Ovary (tissue), 9 donors: ENCODE measurements around the gene FPR1. TPM values are rescaled to one million over a fixed set of nuclear protein-coding genes. Genes with fewer than 3 reads are reported as not detected.

Source experiments
- DNase-seq, 5 donors: peaks; one replicate each; pipeline ENCODE4 v3.0.0-alpha.2; 2019 to 2020
- H3K27ac ChIP-seq, 2 donors: fragments of 200-600 bp; one replicate each; pipeline versions ENCODE4 v1.5.1 to v1.8.0; 2019 to 2022
- H3K27me3 ChIP-seq: fragments of 200-600 bp; one replicate; pipeline ENCODE4 v1.8.0; 2022
- H3K36me3 ChIP-seq: fragments of 200-600 bp; sonication (generic); one replicate; pipeline ENCODE4 v1.5.1; 2019
- H3K4me1 ChIP-seq: one replicate; pipeline ENCODE4 v1.8.1; 2013; ENCODE audit warnings: mild to moderate bottlenecking, moderate library complexity; ENCODE audit not compliant: insufficient read depth
- H3K4me3 ChIP-seq: fragments of 200-600 bp; sonication (generic); one replicate; pipeline ENCODE4 v1.5.1; 2017
- H3K9me3 ChIP-seq, 2 donors: fragments of 200-600 bp in 1 of 2; sonication (generic) in 1 of 2; one replicate each; pipeline versions ENCODE4 v1.5.1 to v1.8.1; 2013 to 2019; ENCODE audit warnings: mild to moderate bottlenecking in 1 of 2, moderate library complexity in 1 of 2
- CTCF ChIP-seq, 3 donors: fragments of 450-650 bp in 2 of 3; fragments of 200-600 bp in 1 of 3; IDR thresholded peaks; one replicate each; pipeline versions ENCODE4 v1.5.1 to v1.8.0; 2016 to 2022; ENCODE audit warnings: antibody characterized with exemption in 3 of 3, mild to moderate bottlenecking in 1 of 3
- EP300 ChIP-seq: sonication (generic); formaldehyde crosslinking; IDR thresholded peaks from one replicate; pipeline ENCODE4 v1.6.1; 2017; ENCODE audit warnings: antibody characterized with exemption
- POLR2A ChIP-seq: fragments of 450-650 bp; IDR thresholded peaks from one replicate; pipeline ENCODE4 v1.6.1; 2017; ENCODE audit warnings: antibody characterized with exemption, mild to moderate bottlenecking, moderate library complexity
- WGBS, 3 donors: extraction: QIAGEN DNeasy Blood & Tissue Kit in 1 of 3; methylation state at CpG; one replicate each; pipeline versions ENCODE4 v1.1.5 to v1.1.7; 2013 to 2017; 5-methylcytosine and 5-hydroxymethylcytosine counted together
- intact Hi-C, 4 donors: fragments of 100-400 bp; cut with DNase I; formaldehyde crosslinking; loops; one replicate each; pipeline versions ENCODE4 v1.11.0 to v1.15.1; 2022 to 2023
- polyA plus RNA-seq, 2 donors: library from polyadenylated mRNA; stranded (reverse); fragments of 200-250 nt in 1 of 2; fragments of 350-450 nt in 1 of 2; fragmentation: Illumina TruSeq in 1 of 2; extraction: RNeasy Lipid Tissue Mini Kit (QIAGEN cat#74804) in 1 of 2; gene quantifications; one replicate each; pipeline ENCODE4 v1.2.3, GENCODE V29; 2013 to 2014
- total RNA-seq, 7 donors: library from RNA; depleted of rRNA in 2 of 7; stranded (reverse); fragments of >200 nt in 2 of 7; fragmentation: NEBNext Ultra II Directional in 3 of 7; extraction: Animal tissue kit (Norgen Biotek cat#: 25700) in 3 of 7; gene quantifications; one replicate each; pipeline versions ENCODE4 v1.1.0 to v1.2.4, GENCODE V29; 2016 to 2023
- donor health status: DM: no; HTN: no; CAD: no; lungs with moderate emphysema.
- donor health status: DM: no; HTN: no; CAD: no.
- donor health status: Bipolar disorder and iron deficiency.
- donor health status: DM: yes; HTN: yes; CAD: no.
- donor health status: DM: no; HTN: no; CAD: no.
- donor health status: DM: yes; HTN: yes; CAD: no.

Gene FPR1
- total and polyA plus RNA-seq, 9 donors: 1.1 to 18.2 (median 3.6) TPM

- 11 to 17% (median 16%) methylated on average over 2 of the region's 2 CpGs for WGBS, 3 donors
- no peak within 1 kb of the TSS for H3K4me3 ChIP-seq
- H3K27ac ChIP-seq: no peak within 1 kb of the TSS
Observed at GRCh38 chr19:51794885-51795490, 43.3 kb upstream of the FPR1 start, which contains the start of gene FPR3. Gene FPR3 (plus strand): TSS chr19:51795157. CDS start chr19:51823749, 28,592 bp downstream.

GRCh38 chr19:51793994-51794393 lies 42.3 kb upstream of the FPR1 start:
- Histone ChIP-seq H3K36me3 (no peaks in the 10 kb centered on the region), H3K27me3 (no peaks in the 10 kb centered on the region), H3K4me3 (no peak overlapping the region), H3K27ac (no peak overlapping the region), H3K9me3 (no peaks in the 10 kb centered on the region), H3K4me1 (peaks cover 4% of the 10 kb centered on the region)
- intact Hi-C loops: no loop called here
- TF ChIP-seq CTCF (IDR thresholded peaks at IDR 0.05): no peak
- no peak for TF ChIP-seq EP300
- TF ChIP-seq POLR2A: no peak
- DNase-seq: no peak
- 86 to 91% (median 87%) methylated on average over 2 of the region's 2 CpGs for WGBS, 3 donors

More at GRCh38 chr19:51794885-51795490, 43.3 kb upstream of the FPR1 start, which contains the start of gene FPR3:
- H3K9me3 ChIP-seq: no peaks in the 10 kb centered on the region
- TF ChIP-seq POLR2A: no peak
- no peak for TF ChIP-seq EP300
- TF ChIP-seq CTCF (IDR thresholded peaks at IDR 0.05): no peak
- H3K4me1 ChIP-seq: peaks cover 11% of the 10 kb centered on the region
- no peaks in the 10 kb centered on the region for H3K27me3 ChIP-seq
- no peak for DNase-seq
- no peaks in the 10 kb centered on the region for H3K36me3 ChIP-seq
- intact Hi-C loops: no loop called here

- 64 to 73% (median 66%) methylated on average over 2 of the region's 2 CpGs for WGBS, 3 donors
- no peak for DNase-seq
- Histone ChIP-seq H3K27me3 (no peaks in the 10 kb centered on the region), H3K4me1 (peaks cover 2% of the 10 kb centered on the region), H3K4me3 (no peak overlapping the region), H3K9me3 (no peaks in the 10 kb centered on the region), H3K36me3 (no peaks in the 10 kb centered on the region), H3K27ac (no peak overlapping the region)
- intact Hi-C loops: no loop called here
- TF ChIP-seq CTCF (IDR thresholded peaks at IDR 0.05) (no peak), EP300 (no peak), POLR2A (no peak)
Observed at GRCh38 chr19:51792932-51793331, 41.3 kb upstream of the FPR1 start.

- H3K27me3 ChIP-seq: no peaks in the 10 kb centered on the region
- WGBS, 3 donors: 82 to 88% (median 83%) methylated on average over 6 of the region's 6 CpGs
- DNase-seq: no peak
- H3K4me3 ChIP-seq: no peak overlapping the region
- peaks cover 2% of the 10 kb centered on the region for H3K4me1 ChIP-seq
- no peaks in the 10 kb centered on the region for H3K9me3 ChIP-seq
- intact Hi-C loops: loop anchor here in 1 of 4 donors (10.0 kb wide), 1 partner anchor 314 kb away; the partner anchor contains the start of gene CEACAM18
- TF ChIP-seq POLR2A (no peak), EP300 (no peak), CTCF (IDR thresholded peaks at IDR 0.05) (no peak)
- no peak overlapping the region for H3K27ac ChIP-seq
- no peaks in the 10 kb centered on the region for H3K36me3 ChIP-seq
Observed at GRCh38 chr19:51789061-51789795, 37.5 kb upstream of the FPR1 start.
